ENCODE measurements around the gene CEP78. TPM values are rescaled to one million over a fixed set of nuclear protein-coding genes. Genes with fewer than 3 reads are reported as not detected.

Gene CEP78
- total RNA-seq, 1 donor = 16.6 TPM

GRCh38 chr9:78239506-78239905 is 3.6 kb downstream of the CEP78 start:
- no peak for DNase-seq (ENCODE audit: insufficient read length, low spot score, missing footprints)
- Histone ChIP-seq H3K4me3 (ENCODE audit: insufficient read depth, low read length) (no peak overlapping the region), H2AFZ (ENCODE audit: low read length) (no peak overlapping the region), H3K4me2 (ENCODE audit: insufficient read depth, low read length) (no peak overlapping the region), H3K36me3 (ENCODE audit: insufficient read depth, low read length) (peaks cover 3% of the 10 kb centered on the region), H3K9me3 (ENCODE audit: low read depth, low read length) (no peaks in the 10 kb centered on the region), H3K79me2 (ENCODE audit: insufficient read depth, low read length) (peaks cover 14% of the 10 kb centered on the region), H3K27me3 (ENCODE audit: insufficient read depth, low read length) (no peaks in the 10 kb centered on the region), H3K27ac (ENCODE audit: low read depth, low read length) (no peak overlapping the region), H4K20me1 (ENCODE audit: insufficient read depth, low read length) (no peaks in the 10 kb centered on the region), H3K4me1 (ENCODE audit: insufficient read depth, low read length) (no peaks in the 10 kb centered on the region)
- TF ChIP-seq, protein P1, sequence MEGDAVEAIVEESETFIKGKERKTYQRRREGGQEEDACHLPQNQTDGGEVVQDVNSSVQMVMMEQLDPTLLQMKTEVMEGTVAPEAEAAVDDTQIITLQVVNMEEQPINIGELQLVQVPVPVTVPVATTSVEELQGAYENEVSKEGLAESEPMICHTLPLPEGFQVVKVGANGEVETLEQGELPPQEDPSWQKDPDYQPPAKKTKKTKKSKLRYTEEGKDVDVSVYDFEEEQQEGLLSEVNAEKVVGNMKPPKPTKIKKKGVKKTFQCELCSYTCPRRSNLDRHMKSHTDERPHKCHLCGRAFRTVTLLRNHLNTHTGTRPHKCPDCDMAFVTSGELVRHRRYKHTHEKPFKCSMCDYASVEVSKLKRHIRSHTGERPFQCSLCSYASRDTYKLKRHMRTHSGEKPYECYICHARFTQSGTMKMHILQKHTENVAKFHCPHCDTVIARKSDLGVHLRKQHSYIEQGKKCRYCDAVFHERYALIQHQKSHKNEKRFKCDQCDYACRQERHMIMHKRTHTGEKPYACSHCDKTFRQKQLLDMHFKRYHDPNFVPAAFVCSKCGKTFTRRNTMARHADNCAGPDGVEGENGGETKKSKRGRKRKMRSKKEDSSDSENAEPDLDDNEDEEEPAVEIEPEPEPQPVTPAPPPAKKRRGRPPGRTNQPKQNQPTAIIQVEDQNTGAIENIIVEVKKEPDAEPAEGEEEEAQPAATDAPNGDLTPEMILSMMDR (IDR thresholded peaks at IDR 0.05; ENCODE audit: extremely low read depth, low read depth, low read length) = peak; percentile 19

DNA sequence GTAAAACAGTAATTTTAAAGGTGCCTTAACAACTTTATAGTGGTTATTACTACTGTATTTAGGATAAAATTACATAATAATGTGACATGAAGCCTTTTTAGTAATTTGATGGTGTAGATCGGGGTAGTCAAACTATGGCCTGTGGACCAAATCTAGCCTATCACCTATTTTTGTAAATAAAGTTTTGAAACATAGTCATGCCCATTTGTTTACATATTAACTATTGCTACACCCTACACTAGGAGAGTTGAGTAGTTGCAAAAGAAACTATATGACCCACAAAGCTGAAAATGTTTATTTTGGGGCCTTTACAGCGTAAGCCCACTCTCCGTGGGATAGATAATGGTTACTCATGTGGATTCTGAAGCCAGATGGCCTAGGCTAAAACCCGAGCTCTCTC is 6.2 kb downstream of the CEP78 start:
- Histone ChIP-seq H3K27me3 (ENCODE audit: insufficient read depth, low read length) (no peaks in the 10 kb centered on the region), H4K20me1 (ENCODE audit: insufficient read depth, low read length) (no peaks in the 10 kb centered on the region), H3K9me3 (ENCODE audit: low read depth, low read length) (no peaks in the 10 kb centered on the region), H2AFZ (ENCODE audit: low read length) (no peak overlapping the region), H3K4me1 (ENCODE audit: insufficient read depth, low read length) (no peaks in the 10 kb centered on the region), H3K36me3 (ENCODE audit: insufficient read depth, low read length) (peaks cover 3% of the 10 kb centered on the region), H3K4me2 (ENCODE audit: insufficient read depth, low read length) (no peak overlapping the region), H3K27ac (ENCODE audit: low read depth, low read length) (no peak overlapping the region), H3K79me2 (ENCODE audit: insufficient read depth, low read length) (peaks cover 10% of the 10 kb centered on the region), H3K4me3 (ENCODE audit: insufficient read depth, low read length) (no peak overlapping the region)
- TF ChIP-seq, protein P1 (IDR thresholded peaks at IDR 0.05; ENCODE audit: extremely low read depth, low read depth, low read length) = no peak
- no peak for DNase-seq (ENCODE audit: insufficient read length, low spot score, missing footprints)

DNA sequence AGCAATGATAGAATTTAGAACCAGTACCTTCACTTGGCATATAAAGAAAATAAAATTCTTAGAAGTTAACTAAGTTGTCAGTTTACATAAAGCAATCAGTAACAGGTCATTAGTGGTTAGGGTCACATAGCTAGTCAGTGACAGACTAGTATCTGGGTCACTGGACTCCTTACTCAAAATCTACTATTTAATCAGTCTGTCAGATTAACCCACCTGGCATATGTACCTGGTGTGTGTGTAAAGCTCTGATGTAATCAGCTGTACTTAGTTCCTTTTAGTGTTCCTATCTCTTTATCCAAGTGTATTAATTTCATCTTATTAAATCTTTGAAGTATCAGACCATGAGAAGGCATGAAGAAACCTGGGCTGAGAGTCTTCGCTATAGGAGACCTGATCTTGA is 7.3 kb downstream of the CEP78 start:
- DNase-seq (ENCODE audit: insufficient read length, low spot score, missing footprints) = no peak
- no peak overlapping the region for H2AFZ ChIP-seq (ENCODE audit: low read length)
- TF ChIP-seq, protein P1 (IDR thresholded peaks at IDR 0.05; ENCODE audit: extremely low read depth, low read depth, low read length) = no peak
- no peak overlapping the region for H3K4me3 ChIP-seq (ENCODE audit: insufficient read depth, low read length)
- H3K27ac ChIP-seq (ENCODE audit: low read depth, low read length) = no peak overlapping the region
- peaks cover 3% of the 10 kb centered on the region for H3K79me2 ChIP-seq (ENCODE audit: insufficient read depth, low read length)
- no peaks in the 10 kb centered on the region for H3K4me1 ChIP-seq (ENCODE audit: insufficient read depth, low read length)
- no peaks in the 10 kb centered on the region for H3K27me3 ChIP-seq (ENCODE audit: insufficient read depth, low read length)
- H4K20me1 ChIP-seq (ENCODE audit: insufficient read depth, low read length) = no peaks in the 10 kb centered on the region
- H3K36me3 ChIP-seq (ENCODE audit: insufficient read depth, low read length) = peaks cover 3% of the 10 kb centered on the region
- H3K9me3 ChIP-seq (ENCODE audit: low read depth, low read length) = no peaks in the 10 kb centered on the region
- no peak overlapping the region for H3K4me2 ChIP-seq (ENCODE audit: insufficient read depth, low read length)

DNA sequence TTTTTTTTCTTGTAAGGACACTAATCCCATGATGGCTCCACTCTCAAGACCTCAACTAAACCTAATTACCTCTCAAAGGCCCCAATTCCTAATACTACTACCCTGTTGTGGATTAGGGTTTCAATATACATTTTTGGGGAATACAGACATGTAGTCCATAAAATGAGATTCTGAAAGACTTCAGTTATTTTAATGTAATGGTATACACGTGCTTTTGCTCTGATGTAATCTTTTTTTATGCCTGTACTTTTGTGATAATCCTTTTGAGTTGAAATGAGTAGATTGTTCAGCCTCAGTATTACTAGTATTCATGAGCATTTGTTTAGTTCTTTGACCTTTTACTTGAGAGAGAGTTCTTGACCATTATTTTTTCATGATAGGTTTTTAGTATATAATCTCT is 9.5 kb downstream of the CEP78 start:
- TF ChIP-seq, protein P1 (IDR thresholded peaks at IDR 0.05; ENCODE audit: extremely low read depth, low read depth, low read length) = no peak

More for the DNA sequence above, 9.5 kb downstream of the CEP78 start:
- Histone ChIP-seq H3K36me3 (ENCODE audit: insufficient read depth, low read length) (peaks cover 3% of the 10 kb centered on the region), H3K4me1 (ENCODE audit: insufficient read depth, low read length) (no peaks in the 10 kb centered on the region), H3K4me3 (ENCODE audit: insufficient read depth, low read length) (no peak overlapping the region), H3K9me3 (ENCODE audit: low read depth, low read length) (no peaks in the 10 kb centered on the region), H2AFZ (ENCODE audit: low read length) (no peak overlapping the region), H3K27ac (ENCODE audit: low read depth, low read length) (no peak overlapping the region), H3K79me2 (ENCODE audit: insufficient read depth, low read length) (no peaks in the 10 kb centered on the region), H3K27me3 (ENCODE audit: insufficient read depth, low read length) (no peaks in the 10 kb centered on the region), H3K4me2 (ENCODE audit: insufficient read depth, low read length) (no peak overlapping the region), H4K20me1 (ENCODE audit: insufficient read depth, low read length) (no peaks in the 10 kb centered on the region)
- no peak for DNase-seq (ENCODE audit: insufficient read length, low spot score, missing footprints)

All from osteoblast (primary cell).